Gastroesophageal sphincter (tissue), 4 donors: ENCODE data around the gene OXNAD1. TPM values are rescaled to one million over a fixed set of nuclear protein-coding genes. Genes with fewer than 3 reads are reported as not detected.

Experiments used
- ATAC-seq: fragments of 150-250 bp; one replicate; pipeline ENCODE4 v1.9.1; 2016; ENCODE audit warnings: mild to moderate bottlenecking, moderate library complexity
- H3K27ac ChIP-seq, 4 donors: fragments of 200-600 bp; sonication (generic) in 3 of 4; 1 replicate in 3 of 4; 2 replicates in 1 of 4; pipeline ENCODE4 v1.5.1; 2016 to 2019
- H3K27me3 ChIP-seq: fragments of 200-600 bp; sonication (generic); one replicate; pipeline ENCODE4 v1.5.1; 2019
- H3K36me3 ChIP-seq, 2 donors: fragments of 200-600 bp; sonication (generic); one replicate each; pipeline ENCODE4 v1.5.1; 2019; ENCODE audit warnings: control low read depth in 1 of 2
- H3K4me1 ChIP-seq, 3 donors: fragments of 200-600 bp; sonication (generic); 1 replicate in 2 of 3; 2 replicates in 1 of 3; pipeline ENCODE4 v1.5.1; 2016 to 2019; ENCODE audit warnings: control low read depth in 2 of 3
- H3K4me3 ChIP-seq, 2 donors: fragments of 200-600 bp; sonication (generic); one replicate each; pipeline ENCODE4 v1.5.1; 2019; ENCODE audit warnings: mild to moderate bottlenecking in 1 of 2, moderate library complexity in 1 of 2
- H3K9me3 ChIP-seq, 3 donors: fragments of 200-600 bp; sonication (generic); one replicate each; pipeline ENCODE4 v1.5.1; 2017 to 2019; ENCODE audit warnings: control low read depth in 2 of 3
- EP300 ChIP-seq: sonication (generic); formaldehyde crosslinking; IDR thresholded peaks from one replicate; pipeline ENCODE4 v1.6.1; 2017; ENCODE audit warnings: antibody characterized with exemption, mild to moderate bottlenecking
- POLR2A ChIP-seq, 2 donors: fragments of 450-650 bp; IDR thresholded peaks; one replicate each; pipeline ENCODE4 v1.6.1; 2017; ENCODE audit warnings: antibody characterized with exemption in 2 of 2, mild to moderate bottlenecking in 2 of 2, moderate library complexity in 1 of 2
- POLR2AphosphoS5 ChIP-seq: sonication (generic); formaldehyde crosslinking; IDR thresholded peaks from one replicate; pipeline ENCODE4 v1.6.1; 2017; ENCODE audit warnings: antibody characterized with exemption
- WGBS, 2 donors: methylation state at CpG; one replicate each; pipeline ENCODE4 v1.1.5; 2018; ENCODE audit warnings: low coverage in 1 of 2; 5-methylcytosine and 5-hydroxymethylcytosine counted together
- total RNA-seq, 4 donors: library from RNA; depleted of rRNA; stranded (reverse); fragments of >200 nt; gene quantifications; one replicate each; pipeline ENCODE4 v1.1.0, GENCODE V29; 2016
- TF ChIP-seq, protein P1 (sequence below), 4 experiments: fragments of 200-600 bp in 2 of 4; fragments of 450-650 bp in 2 of 4; sonication (generic) in 1 of 4; IDR thresholded peaks; one replicate each; pipeline ENCODE4 v1.5.1; 2017 to 2019; ENCODE audit warnings: antibody characterized with exemption in 4 of 4, mild to moderate bottlenecking in 2 of 4, moderate library complexity in 2 of 4

Gene OXNAD1
- total RNA-seq, 4 donors from 2014 or later, result 10.2 to 13.2 (median 12.4) TPM

DNA sequence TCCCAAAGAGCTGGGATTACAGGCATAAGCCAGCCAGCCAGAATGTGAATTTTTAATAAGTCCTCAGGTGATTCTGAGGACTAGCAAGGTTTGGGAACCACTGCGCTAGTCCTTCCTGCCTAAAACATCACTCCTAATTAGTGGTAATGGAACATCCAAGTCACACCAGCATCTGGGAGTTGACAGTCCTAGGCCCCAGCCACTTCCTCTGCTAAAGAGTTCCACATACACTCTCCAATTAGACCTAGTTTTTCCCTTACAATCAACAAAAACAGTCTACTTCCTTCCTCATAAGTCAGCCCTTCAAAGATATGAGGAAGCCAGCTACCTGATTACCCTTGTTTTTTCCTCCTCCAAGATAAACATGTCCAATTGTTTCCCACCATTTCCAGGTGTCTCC lies 78.1 kb downstream of the OXNAD1 start:
- no peaks in the 10 kb centered on the region for H3K9me3 ChIP-seq
- no CpG with 5 or more reads among the region's 1 CpG for WGBS, 2 donors

DNA sequence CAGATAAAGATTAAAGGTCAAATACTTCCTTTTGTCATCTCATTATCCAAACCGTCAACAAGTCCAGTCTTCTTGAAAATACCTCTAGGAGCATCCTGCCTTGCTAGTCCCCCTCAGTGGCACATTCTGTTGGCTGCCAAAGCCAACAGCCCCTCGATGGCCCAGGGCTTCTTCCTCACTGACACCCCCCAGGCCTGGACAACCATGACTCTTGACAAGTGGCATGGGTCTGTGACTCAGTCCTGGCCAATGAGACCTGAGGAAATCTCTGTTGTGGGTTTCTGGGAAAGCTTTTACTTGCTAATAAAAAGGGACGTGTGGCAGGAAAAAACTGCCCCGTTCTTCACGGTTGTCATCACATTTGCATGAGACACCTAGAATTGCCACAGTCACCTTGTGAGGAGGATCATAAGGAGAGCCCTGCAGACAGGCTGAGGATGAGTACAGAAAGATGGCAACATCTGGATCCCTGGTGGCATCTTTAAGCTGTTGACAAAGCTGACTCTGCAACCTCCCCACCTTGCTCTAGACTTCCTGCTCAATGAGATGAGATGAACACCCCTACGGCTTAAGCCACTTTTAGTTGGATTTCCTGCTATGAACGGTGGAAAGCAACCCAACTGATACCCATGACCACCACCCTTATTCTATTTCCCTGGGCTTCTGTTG lies 81.5 kb downstream of the OXNAD1 start:
- 91 to 98% methylated on average over 4 to 7 of the region's 7 CpGs for WGBS, 2 donors
- Histone ChIP-seq H3K36me3 (peaks cover 0 to 56% of the 10 kb centered on the region in 2 donors), H3K4me1 (peaks cover 0 to 18% (median 0%) of the 10 kb centered on the region in 3 donors), H3K27ac (no peak overlapping the region), H3K27me3 (no peaks in the 10 kb centered on the region), H3K9me3 (no peaks in the 10 kb centered on the region), H3K4me3 (no peak overlapping the region)
- ATAC-seq, result no peak
- TF ChIP-seq, protein P1, sequence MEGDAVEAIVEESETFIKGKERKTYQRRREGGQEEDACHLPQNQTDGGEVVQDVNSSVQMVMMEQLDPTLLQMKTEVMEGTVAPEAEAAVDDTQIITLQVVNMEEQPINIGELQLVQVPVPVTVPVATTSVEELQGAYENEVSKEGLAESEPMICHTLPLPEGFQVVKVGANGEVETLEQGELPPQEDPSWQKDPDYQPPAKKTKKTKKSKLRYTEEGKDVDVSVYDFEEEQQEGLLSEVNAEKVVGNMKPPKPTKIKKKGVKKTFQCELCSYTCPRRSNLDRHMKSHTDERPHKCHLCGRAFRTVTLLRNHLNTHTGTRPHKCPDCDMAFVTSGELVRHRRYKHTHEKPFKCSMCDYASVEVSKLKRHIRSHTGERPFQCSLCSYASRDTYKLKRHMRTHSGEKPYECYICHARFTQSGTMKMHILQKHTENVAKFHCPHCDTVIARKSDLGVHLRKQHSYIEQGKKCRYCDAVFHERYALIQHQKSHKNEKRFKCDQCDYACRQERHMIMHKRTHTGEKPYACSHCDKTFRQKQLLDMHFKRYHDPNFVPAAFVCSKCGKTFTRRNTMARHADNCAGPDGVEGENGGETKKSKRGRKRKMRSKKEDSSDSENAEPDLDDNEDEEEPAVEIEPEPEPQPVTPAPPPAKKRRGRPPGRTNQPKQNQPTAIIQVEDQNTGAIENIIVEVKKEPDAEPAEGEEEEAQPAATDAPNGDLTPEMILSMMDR (IDR thresholded peaks at IDR 0.05), result no peak
- TF ChIP-seq EP300, result no peak
- no peak for TF ChIP-seq POLR2AphosphoS5
- no peak for TF ChIP-seq POLR2A (IDR thresholded peaks at IDR 0.05)

More for the DNA sequence above, 78.1 kb downstream of the OXNAD1 start:
- Histone ChIP-seq H3K36me3 (peaks cover 0 to 32% of the 10 kb centered on the region in 2 donors), H3K27me3 (no peaks in the 10 kb centered on the region), H3K4me1 (peaks cover 0 to 22% (median 13%) of the 10 kb centered on the region in 3 donors), H3K27ac (peak overlapping the region in 1 of 4 donors; percentile 11), H3K4me3 (no peak overlapping the region)
- TF ChIP-seq POLR2A (IDR thresholded peaks at IDR 0.05) (no peak), POLR2AphosphoS5 (no peak), EP300 (no peak)
- TF ChIP-seq, protein P1 (IDR thresholded peaks at IDR 0.05), result no peak
- ATAC-seq, result no peak

DNA sequence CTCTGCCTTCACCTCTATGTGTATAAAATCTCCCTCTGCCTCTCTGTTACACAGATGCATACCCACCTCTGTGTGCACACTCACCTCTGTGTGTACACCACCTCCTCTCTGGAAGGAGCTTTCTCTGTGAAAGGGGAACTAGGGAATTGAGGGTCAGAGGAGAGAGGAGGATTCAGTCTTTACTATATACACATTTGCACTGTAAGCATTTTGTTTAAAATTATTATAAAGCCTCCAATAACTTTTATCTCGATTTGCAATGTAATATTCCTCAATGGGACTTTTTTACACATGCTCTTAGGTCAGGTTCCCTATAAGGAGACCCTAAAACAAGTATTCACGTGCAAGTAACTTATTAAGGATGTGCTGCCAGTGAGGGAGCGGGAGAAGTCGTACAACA lies 82.5 kb downstream of the OXNAD1 start:
- peaks cover 0 to 60% of the 10 kb centered on the region in 2 donors for H3K36me3 ChIP-seq
- H3K4me1 ChIP-seq, result peaks cover 0 to 18% (median 0%) of the 10 kb centered on the region in 3 donors
- 80 to 91% methylated on average over 4 of the region's 4 CpGs for WGBS, 2 donors
- no peak overlapping the region for H3K27ac ChIP-seq
- H3K27me3 ChIP-seq, result no peaks in the 10 kb centered on the region
- H3K9me3 ChIP-seq, result no peaks in the 10 kb centered on the region
- TF ChIP-seq EP300 (no peak), POLR2A (IDR thresholded peaks at IDR 0.05) (no peak)
- H3K4me3 ChIP-seq, result no peak overlapping the region
- no peak for ATAC-seq

DNA sequence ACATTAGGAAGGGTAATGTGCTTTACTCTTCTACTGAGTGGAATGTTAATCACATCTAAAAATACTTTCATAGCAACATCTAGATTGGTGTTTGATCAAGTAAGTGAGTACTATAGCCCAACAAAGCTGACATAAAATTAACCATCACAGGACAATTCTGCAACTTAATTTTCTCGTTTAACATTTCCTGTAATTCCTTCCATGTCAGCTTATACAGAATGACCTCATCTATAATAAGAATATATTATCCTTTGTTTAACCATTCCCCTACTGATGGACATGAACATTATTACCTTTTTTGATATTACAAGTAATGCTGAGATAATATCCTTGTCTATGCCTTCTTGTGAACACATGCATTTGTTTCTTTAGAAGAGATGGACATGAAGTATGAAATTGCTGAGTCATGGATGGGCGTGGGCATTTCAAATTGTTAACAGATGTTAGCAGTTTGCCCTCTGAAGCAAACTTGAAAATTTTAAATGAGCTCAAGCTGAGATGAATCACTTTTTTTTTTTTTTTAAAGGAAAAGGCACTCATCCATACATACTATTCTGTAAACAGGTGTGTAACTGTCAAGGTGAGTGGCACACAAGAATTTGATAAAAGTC lies 85.1 kb downstream of the OXNAD1 start:
- Histone ChIP-seq H3K4me1 (peaks cover 0 to 18% (median 0%) of the 10 kb centered on the region in 3 donors), H3K4me3 (no peak overlapping the region), H3K36me3 (peaks cover 0 to 62% of the 10 kb centered on the region in 2 donors), H3K9me3 (no peaks in the 10 kb centered on the region), H3K27me3 (no peaks in the 10 kb centered on the region), H3K27ac (peak overlapping the region in 2 of 4 donors; percentile 25 to 57)
- 33 to 38% methylated on average over 2 of the region's 2 CpGs for WGBS, 2 donors
- peak; percentile 6 for ATAC-seq
- peak; percentile 10 for TF ChIP-seq POLR2AphosphoS5
- TF ChIP-seq, protein P1 (IDR thresholded peaks at IDR 0.05), result no peak

DNA sequence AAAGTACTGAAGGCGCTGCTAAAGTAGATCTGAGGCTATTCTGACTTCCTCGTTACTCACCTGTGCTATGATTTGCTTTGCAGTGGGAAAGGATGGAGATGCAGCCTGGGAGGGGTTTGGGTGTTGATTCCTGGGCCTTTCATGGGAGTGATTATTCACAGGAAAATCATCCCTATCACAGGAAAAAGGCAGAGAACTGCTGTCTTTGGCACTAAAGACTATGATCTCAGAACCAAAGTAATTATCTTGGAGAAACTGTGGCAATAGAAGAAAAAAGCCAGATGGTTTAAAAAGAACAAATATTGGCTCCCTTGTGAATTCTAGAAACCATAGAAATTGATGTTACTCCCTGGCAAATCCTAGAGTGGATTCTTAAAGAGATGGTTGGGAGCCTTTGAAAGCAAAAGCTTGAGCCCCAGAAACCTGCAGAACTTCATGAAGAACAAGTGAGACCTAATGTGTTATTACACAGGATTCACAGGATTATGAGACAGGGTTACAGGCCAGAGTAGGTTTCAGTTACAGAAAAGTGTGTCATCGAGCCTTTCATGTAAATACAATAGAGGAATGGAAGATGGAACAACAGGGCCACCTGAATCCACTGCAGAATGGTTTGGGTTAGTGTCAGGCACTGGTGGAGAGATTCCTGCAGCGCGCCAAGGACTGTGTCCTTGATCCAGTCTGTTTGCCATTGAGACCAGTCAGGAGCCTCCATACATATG lies 85.7 kb downstream of the OXNAD1 start:
- peak; percentile 34 for ATAC-seq
- no peaks in the 10 kb centered on the region for H3K27me3 ChIP-seq

More for the DNA sequence above, 85.7 kb downstream of the OXNAD1 start:
- TF ChIP-seq POLR2AphosphoS5, result no peak
- TF ChIP-seq, protein P1 (IDR thresholded peaks at IDR 0.05), result no peak
- TF ChIP-seq EP300, result no peak
- no peak for TF ChIP-seq POLR2A (IDR thresholded peaks at IDR 0.05)
- Histone ChIP-seq H3K9me3 (no peaks in the 10 kb centered on the region), H3K36me3 (peaks cover 0 to 58% of the 10 kb centered on the region in 2 donors), H3K27ac (peak overlapping the region in 2 of 4 donors; percentile 25 to 57), H3K4me3 (no peak overlapping the region), H3K4me1 (peaks cover 0 to 18% (median 0%) of the 10 kb centered on the region in 3 donors)
- WGBS, 2 donors, result 90 to 93% methylated on average over 5 of the region's 5 CpGs
